Pons (tissue), 1 donor: ENCODE measurements around the gene LRRC2.
"Not testable (repeated sequence)": the region's sequence is repeated elsewhere in the genome, so short reads cannot be mapped to it uniquely, and the experiment has no call there.

Experiments used
- DNase-seq: peaks from one replicate; pipeline ENCODE4 v3.0.0-alpha.2; 2016; ENCODE audit warnings: low spot score

The LRRC2 gene

DNA sequence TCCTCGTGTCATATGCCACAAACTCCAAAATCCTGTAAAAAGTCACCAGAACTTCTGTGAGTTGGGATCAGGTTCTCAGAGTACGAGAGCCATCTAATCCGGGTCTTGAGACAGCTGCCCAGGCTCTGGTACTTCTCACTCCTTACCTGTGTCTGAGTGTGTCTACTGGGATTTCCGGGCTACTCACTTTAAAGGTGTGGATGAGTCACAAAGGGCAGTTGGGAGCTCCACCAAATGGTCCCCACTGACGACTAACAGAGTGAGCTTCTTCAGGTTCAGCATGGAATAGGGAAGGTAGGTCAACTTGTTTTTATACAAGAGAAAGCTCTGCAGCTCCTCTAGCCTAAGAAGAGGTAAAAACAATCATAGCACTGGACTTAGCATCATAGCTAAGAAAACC, 38.9 kb downstream of the LRRC2 start:
- no peak for DNase-seq

DNA sequence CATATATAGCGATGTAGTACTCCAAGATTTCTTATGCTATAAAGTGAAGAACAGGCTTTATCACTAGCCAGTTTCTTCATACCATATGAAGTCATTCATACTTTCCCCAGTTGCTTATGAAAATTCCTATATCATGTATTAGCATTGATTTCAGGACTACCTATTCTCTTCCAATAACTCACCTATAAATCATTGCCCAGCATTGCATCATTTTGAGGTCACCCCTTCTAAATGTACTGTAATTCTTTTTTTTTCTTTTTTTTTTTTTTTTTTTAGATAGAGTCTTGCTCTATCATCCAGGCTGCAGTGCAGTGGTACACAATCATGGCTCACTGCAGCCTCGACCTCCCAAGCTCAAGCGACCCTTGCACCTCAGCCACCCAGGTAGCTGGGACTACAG, 41.3 kb downstream of the LRRC2 start:
- DNase-seq, result no peak

GRCh38 chr3:46524008-46524407, 42.1 kb downstream of the LRRC2 start:
- no peak for DNase-seq

DNA sequence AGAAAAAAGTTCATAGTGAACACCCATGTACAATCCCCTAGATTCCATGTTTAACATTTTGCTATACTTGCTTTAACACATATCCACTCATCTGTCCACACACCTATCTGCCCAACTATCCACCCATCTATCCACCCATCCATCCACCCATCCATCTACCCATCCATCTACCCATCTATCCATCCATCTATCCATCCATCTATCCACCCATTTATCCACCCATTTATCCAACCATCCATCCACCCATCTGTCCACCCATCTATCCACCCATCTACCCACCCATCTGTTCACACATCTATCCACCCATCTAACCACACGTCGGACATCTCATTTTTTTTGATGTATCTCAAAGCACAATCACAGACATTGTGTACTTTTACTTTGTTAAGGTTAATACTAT, 42.5 kb downstream of the LRRC2 start:
- no peak for DNase-seq

GRCh38 chr3:46522201-46522600, 43.9 kb downstream of the LRRC2 start:
- not testable (repeated sequence) for DNase-seq

DNA sequence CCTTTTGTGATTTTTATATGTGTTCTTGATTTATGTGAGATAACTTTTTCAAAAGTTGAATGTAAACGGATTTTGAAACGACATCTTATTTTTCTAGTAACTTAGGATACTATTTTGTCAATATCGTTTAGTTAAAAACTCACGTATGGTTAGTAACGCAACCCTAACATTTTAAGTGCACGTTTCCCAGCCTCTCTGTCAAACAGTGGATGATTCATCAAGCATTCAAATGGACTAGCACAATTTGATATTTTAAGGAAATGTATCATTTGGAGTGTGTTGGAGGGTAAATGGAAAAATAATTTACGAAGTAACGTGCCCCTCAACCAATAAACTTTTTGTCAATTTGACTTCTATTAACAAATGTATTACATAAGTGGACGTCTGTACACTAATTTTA, 45.0 kb downstream of the LRRC2 start:
- DNase-seq, result no peak

- DNase-seq, result no peak
Observed at GRCh38 chr3:46520531-46520930, 45.6 kb downstream of the LRRC2 start.

GRCh38 chr3:46519952-46520351, 46.1 kb downstream of the LRRC2 start:
- no peak for DNase-seq

GRCh38 chr3:46517784-46518181, 48.3 kb downstream of the LRRC2 start:
- no peak for DNase-seq

DNA sequence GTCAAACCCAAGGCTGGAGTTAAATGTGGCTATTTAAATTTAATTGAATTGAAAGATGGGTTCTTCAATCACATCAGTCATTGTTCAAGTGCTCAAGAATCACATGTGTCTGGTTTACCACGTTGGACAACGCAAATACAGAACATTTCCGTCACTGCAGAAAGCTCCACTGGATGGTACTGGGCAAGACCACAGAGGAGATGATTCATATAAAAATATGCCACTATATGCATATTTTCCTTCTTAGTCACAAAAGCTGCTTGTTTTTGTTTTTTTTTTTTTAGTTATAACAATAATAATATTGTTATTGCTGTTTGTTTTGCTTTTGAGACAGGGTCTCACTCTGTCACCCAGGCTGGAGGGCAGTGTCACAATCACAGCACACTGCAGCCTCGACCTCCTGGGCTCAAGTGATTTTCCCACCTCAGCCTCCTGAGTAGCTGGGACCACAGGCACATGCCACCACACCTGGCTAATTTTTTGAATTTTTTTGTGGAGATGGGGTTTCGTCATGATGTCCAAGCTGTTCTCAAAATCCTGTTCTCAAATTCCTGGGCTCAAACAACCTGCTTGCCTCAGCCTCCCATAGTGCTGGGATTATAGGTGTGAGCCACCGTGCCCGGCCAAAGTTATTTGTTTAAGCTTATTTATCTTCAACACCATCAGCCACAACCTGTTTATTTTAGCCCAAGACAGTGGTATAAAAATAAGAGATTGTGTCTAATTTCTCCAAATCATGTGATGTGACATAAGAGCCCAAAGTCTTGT, 48.9 kb downstream of the LRRC2 start:
- DNase-seq, result no peak

GRCh38 chr3:46516521-46516920, 49.6 kb downstream of the LRRC2 start:
- DNase-seq, result no peak

GRCh38 chr3:46512191-46512749, 53.8 kb downstream of the LRRC2 start:
- no peak for DNase-seq

DNA sequence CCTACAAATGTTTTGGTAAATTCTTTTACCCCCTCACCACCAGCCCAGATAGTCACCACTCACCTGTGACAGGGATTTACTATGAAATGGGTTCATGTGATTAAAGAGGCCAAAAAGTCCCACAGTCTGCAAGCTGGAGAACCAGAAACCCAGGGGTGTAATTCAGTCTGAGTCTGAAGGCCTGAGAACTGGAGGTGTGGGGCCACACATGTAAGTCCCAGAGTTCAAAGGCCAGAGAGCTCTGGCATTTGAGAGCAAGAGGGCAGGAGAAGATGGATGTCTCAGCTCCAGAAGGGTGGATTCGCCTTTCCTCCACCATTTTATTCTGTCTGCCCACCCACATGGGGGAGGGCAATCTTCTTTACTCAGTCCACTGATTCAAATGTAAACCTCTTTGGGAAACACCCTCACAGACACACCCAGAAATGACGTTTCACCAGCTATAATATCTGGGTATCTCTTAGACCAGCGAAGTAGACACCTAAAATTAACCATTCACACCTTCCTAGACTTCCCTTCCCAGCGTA, 56.4 kb downstream of the LRRC2 start:
- DNase-seq, result no peak

- DNase-seq, result no peak
Observed at GRCh38 chr3:46508850-46509591, 57.1 kb downstream of the LRRC2 start.

GRCh38 chr3:46506526-46506925, 59.6 kb downstream of the LRRC2 start:
- no peak for DNase-seq

DNA sequence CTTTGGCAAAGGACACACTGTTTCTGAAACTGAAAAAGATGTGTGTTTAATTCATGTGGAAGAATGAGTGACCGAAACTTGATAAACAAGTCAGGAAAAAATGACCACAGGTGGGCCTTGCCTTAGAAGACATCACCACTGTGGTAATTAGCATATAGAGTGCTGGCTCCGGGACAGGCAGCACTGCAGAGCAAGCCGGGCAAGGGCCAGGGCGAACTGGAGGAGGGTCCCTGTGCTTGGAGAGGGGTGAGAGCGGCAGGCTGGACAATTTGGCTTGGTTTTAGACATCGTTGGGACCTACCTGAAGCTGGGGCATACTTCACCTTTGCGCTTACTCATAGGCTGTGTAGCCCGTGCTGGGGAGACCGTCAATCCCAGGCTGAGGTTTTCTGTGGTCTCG, 60.1 kb downstream of the LRRC2 start:
- no peak for DNase-seq

GRCh38 chr3:46504789-46505188, 61.3 kb downstream of the LRRC2 start:
- DNase-seq, result no peak

DNA sequence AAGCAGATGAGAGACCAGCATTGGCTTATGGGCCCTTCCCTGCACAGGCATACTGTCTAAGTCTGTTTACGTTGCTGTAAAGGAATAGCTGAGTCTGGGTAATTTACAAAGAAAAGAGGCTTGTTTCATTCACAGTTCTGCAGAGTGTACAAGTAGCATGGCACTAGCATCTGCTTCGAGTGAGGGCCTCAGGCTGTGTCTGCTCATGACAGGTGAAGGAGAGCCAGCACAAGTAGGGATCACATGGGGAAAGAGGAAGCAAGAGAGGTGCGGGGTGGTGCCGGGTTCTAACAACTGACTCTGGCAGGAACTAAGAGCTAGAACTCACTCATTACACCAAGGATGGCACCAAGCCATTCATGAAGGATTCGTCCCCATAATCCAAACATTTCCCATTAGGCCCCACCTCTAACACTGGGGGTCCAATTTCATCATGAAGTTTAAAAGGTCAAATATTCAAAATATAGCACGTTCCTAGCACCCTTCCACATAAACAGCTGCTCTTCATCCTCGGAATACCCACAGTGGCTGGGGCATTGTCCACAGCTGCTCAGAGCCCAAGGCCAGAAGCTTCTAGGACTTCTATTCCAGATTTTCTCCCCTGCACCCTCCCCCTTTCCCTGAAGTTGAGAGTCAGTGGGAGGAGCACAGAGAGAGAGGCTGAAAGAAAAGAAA, 62.8 kb downstream of the LRRC2 start:
- DNase-seq, result no peak

DNA sequence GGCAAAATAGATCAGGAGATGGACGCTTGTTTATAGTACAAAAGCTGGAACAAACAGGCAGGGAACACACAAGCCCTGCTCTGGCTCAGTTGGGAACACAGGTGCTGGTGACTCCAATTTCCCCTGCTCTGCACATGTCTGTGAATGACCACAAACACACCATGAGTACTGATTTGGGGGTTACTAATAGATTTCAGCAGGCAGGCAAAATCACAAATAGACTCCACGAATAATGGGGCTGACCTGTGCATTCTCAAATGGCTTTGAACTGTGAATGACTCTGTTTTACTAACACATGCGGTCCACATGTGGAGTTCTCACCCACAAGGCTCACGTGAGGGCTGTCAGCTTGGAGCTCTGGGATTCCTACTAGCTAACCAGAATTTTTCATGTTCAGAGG, 64.4 kb downstream of the LRRC2 start:
- no peak for DNase-seq

DNA sequence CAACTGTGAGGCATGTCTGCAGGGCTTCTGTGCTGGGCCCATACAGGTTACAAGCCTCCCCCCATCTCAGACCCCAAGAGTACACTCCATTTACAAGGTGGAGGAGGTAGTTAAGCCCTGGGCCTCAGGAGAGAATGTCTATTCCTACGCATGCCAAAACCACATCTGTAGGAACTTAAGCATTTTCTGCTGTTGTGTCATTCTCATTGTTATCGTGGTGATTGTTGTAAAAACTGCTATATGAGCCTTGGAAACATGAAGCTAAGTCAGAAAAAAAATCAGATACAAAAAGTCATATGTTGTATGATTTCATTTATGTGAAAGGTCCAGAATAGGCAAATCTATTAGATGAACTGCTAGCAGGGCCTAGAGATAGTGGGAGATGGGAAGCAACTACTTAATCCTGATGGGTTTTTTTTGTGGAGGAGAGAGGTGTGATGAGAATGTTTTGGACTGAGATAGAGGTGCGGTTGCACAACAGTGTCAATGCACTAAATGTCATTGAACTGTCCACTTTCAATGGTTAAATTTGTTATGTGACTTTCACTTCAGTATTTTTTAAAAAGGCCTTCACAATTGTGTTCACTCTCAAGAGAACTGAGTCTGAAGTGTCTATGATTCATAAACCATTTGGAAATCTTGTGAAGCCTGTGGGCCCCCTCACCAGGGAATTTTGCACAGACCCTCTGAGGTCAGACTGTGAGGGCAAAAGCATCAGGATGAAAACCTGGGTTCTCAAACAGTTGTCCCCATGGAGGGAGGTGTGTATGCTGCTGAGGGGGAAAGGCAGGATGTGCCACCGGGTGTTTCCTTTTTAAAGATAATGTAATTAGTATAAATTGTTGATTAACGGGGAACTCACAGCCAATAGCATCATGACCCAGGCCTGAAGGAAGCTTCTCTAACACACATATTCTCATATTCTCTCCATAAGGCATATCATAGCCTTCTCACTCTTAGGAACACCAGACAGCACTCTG, 65.2 kb downstream of the LRRC2 start:
- no peak for DNase-seq

DNA sequence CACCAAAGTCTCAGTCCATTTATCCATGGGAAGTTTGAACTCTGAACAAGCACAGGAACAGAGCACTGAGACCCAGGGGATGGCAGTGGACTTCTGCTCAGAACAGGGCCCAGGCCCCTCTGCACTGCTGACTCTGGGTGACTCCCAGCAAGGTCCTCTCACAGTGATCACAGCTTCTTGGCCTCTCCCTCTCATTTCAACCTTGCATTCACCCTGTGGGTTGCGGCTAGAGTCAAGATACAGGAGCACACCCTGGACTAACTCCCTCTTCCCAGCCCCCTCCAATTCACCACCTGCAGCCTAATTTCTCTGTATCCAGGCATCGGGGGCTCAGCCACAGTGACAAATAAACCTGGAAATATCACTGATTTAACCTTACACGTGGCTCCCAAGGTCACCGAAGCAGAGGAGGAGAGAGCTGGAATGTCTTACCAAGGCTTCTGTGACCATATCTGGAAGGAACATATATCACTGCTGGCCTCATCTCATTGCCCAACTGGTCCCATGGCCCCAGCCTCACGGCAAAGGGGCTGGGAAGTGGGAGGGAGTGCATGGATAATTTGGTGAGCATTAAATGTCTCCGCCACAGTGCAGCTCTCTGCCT, 67.1 kb downstream of the LRRC2 start:
- no peak for DNase-seq
